A549 (cell line): ENCODE data around the gene RTN4R.

Source experiments
- CEBPB ChIP-seq, 2 experiments: fragments of >200 bp in 1 of 2; sonication (Bioruptor Twin) in 1 of 2; formaldehyde crosslinking in 1 of 2; IDR thresholded peaks; 2 replicates each; pipeline ENCODE4 v1.6.1; 2012 to 2016
- CTCF ChIP-seq: fragments of >200 bp; sonication (Bioruptor Twin); formaldehyde crosslinking; IDR thresholded peaks from 3 replicates; pipeline ENCODE4 v1.5.1; 2016
- NR3C1 ChIP-seq: fragments of >200 bp; sonication (Bioruptor Twin); formaldehyde crosslinking; IDR thresholded peaks from 3 replicates; pipeline ENCODE4 v1.6.1; 2017
- RAD21 ChIP-seq, 2 experiments: fragments of >200 bp in 1 of 2; sonication (Bioruptor Twin) in 1 of 2; formaldehyde crosslinking in 1 of 2; IDR thresholded peaks in 1 of 2; conservative IDR thresholded peaks in 1 of 2; 2 replicates in 1 of 2; 3 replicates in 1 of 2; pipeline ENCODE4 v1.6.1; 2012 to 2018; ENCODE audit warnings: inconsistent platforms in 1 of 2
- REST ChIP-seq: fragments of 200-600 bp; sonication (generic); IDR thresholded peaks from 2 replicates; pipeline ENCODE4 v1.6.1; 2016; ENCODE audit warnings: antibody characterized with exemption, mild to moderate bottlenecking, moderate library complexity
- RFX5 ChIP-seq: fragments of 450-650 bp; IDR thresholded peaks from 2 replicates; pipeline ENCODE4 v1.7.1; 2014; ENCODE audit warnings: antibody characterized with exemption, mild to moderate bottlenecking, moderate library complexity
- SMC3 ChIP-seq: fragments of >200 bp; sonication (Bioruptor Twin); formaldehyde crosslinking; IDR thresholded peaks from 3 replicates; pipeline ENCODE4 v1.6.1; 2018; ENCODE audit warnings: inconsistent platforms

GRCh38 chr22:20198557-20199319 is 69.4 kb downstream of the RTN4R start:
- TF ChIP-seq CEBPB (IDR thresholded peaks at IDR 0.05), result no peak
- TF ChIP-seq RAD21 (conservative IDR thresholded peaks at IDR 0.05 in 1 of 2, IDR thresholded peaks at IDR 0.05 in 1 of 2), result no peak
- TF ChIP-seq CTCF, result no peak
- TF ChIP-seq REST, result no peak
- no peak for TF ChIP-seq RFX5
- no peak for TF ChIP-seq SMC3
- no peak for TF ChIP-seq NR3C1
